Skeletal muscle tissue (tissue), 4 donors: ENCODE measurements around the gene SORBS1. TPM values are rescaled to one million over a fixed set of nuclear protein-coding genes. Genes with fewer than 3 reads are reported as not detected.

Source experiments
- H3K27ac ChIP-seq: one replicate; pipeline ENCODE4 v1.7.0; 2013; ENCODE audit warnings: mild to moderate bottlenecking, low read depth, low read length, inconsistent platforms
- H3K27me3 ChIP-seq, 3 donors: one replicate each; pipeline ENCODE4 v1.7.0; 2013; ENCODE audit warnings: low read length in 3 of 3; ENCODE audit not compliant: control insufficient read depth in 3 of 3, insufficient read depth in 3 of 3
- H3K36me3 ChIP-seq, 3 donors: one replicate each; pipeline ENCODE4 v1.7.0; 2013; ENCODE audit warnings: low read length in 3 of 3; ENCODE audit not compliant: control insufficient read depth in 3 of 3, insufficient read depth in 3 of 3
- H3K4me1 ChIP-seq, 3 donors: one replicate each; pipeline ENCODE4 v1.7.0; 2013; ENCODE audit warnings: low read length in 3 of 3, mild to moderate bottlenecking in 3 of 3; ENCODE audit not compliant: control insufficient read depth in 3 of 3, insufficient read depth in 3 of 3
- H3K4me3 ChIP-seq, 3 donors: one replicate each; pipeline ENCODE4 v1.7.0; 2013; ENCODE audit warnings: low read length in 3 of 3
- H3K9ac ChIP-seq, 3 donors: one replicate each; pipeline ENCODE4 v1.7.0; 2013; ENCODE audit warnings: low read length in 3 of 3, mild to moderate bottlenecking in 3 of 3, moderate library complexity in 2 of 3, low read depth in 1 of 3
- H3K9me3 ChIP-seq, 3 donors: one replicate each; pipeline ENCODE4 v1.7.0; 2013; ENCODE audit warnings: low read length in 3 of 3; ENCODE audit not compliant: control insufficient read depth in 3 of 3
- total RNA-seq: library from RNA; depleted of rRNA; stranded (reverse); fragments of >200 nt; gene quantifications from one replicate; pipeline ENCODE4 v1.2.3, GENCODE V29; 2014
- donor health status: Osteomylitis.

The SORBS1 gene
- total RNA-seq, 1 donor from 2014 or later = 66.8 TPM

DNA sequence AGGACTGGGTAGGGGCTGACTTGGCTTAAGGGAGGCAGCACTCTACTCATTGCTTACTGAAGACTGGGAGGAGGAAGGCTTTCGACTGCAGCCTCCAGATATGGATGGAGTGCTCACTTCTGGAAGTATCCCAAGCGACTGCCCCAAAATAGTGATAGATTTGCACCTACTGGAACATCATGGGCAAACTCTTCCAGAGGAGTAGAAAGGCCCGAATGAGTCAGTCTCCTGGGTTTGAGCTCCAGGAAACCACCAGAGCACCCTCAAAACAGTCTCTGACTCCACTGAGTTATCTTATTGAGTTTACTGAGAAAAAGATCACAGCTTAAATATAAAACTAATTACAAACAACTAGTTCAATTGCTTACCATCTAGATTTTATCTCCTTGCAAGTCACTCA, 233.2 kb downstream of the SORBS1 start:
- peak overlapping the region; percentile 31 for H3K27ac ChIP-seq
- H3K4me1 ChIP-seq = peaks cover 21 to 47% (median 35%) of the 10 kb centered on the region in 3 donors
- H3K36me3 ChIP-seq = peaks cover 1 to 15% (median 8%) of the 10 kb centered on the region in 3 donors
- no peaks in the 10 kb centered on the region for H3K27me3 ChIP-seq
- H3K9ac ChIP-seq = no peak overlapping the region
- H3K4me3 ChIP-seq = no peak overlapping the region
- H3K9me3 ChIP-seq = no peaks in the 10 kb centered on the region

GRCh38 chr10:95327367-95327766, 233.8 kb downstream of the SORBS1 start:
- Histone ChIP-seq H3K36me3 (peaks cover under 1 to 11% (median 7%) of the 10 kb centered on the region in 3 donors), H3K27me3 (no peaks in the 10 kb centered on the region), H3K4me1 (peaks cover 21 to 49% (median 39%) of the 10 kb centered on the region in 3 donors), H3K9me3 (no peaks in the 10 kb centered on the region), H3K4me3 (peak overlapping the region in 1 of 3 donors; percentile 60), H3K27ac (peak overlapping the region; percentile 31), H3K9ac (peak overlapping the region in 1 of 3 donors; percentile 58)

- H3K4me1 ChIP-seq = peaks cover 21 to 49% (median 39%) of the 10 kb centered on the region in 3 donors
- H3K9me3 ChIP-seq = no peaks in the 10 kb centered on the region
- H3K4me3 ChIP-seq = no peak overlapping the region
- peaks cover 7 to 12% (median 10%) of the 10 kb centered on the region in 3 donors for H3K36me3 ChIP-seq
- H3K27ac ChIP-seq = peak overlapping the region; percentile 31
- H3K9ac ChIP-seq = no peak overlapping the region
- no peaks in the 10 kb centered on the region for H3K27me3 ChIP-seq
Observed at GRCh38 chr10:95326396-95326795, 234.8 kb downstream of the SORBS1 start.

- Histone ChIP-seq H3K27ac (no peak overlapping the region), H3K4me1 (peaks cover 21 to 49% (median 39%) of the 10 kb centered on the region in 3 donors), H3K4me3 (no peak overlapping the region), H3K27me3 (no peaks in the 10 kb centered on the region), H3K9ac (no peak overlapping the region), H3K9me3 (no peaks in the 10 kb centered on the region), H3K36me3 (peaks cover 10 to 17% (median 14%) of the 10 kb centered on the region in 3 donors)
Observed at GRCh38 chr10:95325863-95326262, 235.3 kb downstream of the SORBS1 start.

DNA sequence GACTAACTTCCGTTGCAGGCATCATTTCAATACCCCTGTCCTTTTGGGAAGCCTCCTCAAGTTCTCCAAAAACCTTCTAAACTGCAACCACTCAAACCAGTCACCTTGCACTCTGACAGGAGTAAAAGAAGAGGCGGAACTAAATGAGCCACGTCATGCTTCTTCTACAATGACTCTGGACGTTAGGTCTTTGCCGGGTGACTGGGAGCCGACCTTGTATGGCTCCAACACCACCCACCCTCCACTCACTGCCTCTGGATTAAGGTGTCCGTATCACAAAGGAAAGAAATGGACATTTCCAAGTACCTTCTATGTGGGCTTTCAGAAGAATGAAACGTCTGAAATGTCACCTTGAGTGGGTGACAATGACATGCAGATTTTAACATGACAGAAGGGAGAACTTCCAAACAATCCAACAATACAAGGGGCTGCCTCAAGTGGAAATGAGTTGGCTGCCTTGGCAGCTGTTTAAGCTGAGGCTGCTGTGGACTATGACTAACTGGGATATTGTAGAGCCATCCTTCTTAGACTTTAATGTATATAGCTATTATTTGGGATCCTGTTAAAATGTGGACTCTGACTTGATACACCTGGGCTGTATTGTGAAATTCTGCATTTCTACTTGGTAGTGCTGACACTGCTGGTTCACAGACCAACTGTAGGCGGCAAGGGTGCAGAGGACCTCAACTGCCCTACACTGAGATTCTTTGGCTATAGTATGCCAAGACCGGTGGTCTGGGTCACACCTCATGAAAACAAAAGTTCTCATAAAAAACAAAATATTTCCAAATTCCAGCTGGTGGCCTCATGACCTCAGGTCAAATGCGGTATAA, 236.5 kb downstream of the SORBS1 start:
- Histone ChIP-seq H3K9ac (no peak overlapping the region), H3K9me3 (no peaks in the 10 kb centered on the region), H3K36me3 (peaks cover 13 to 19% (median 19%) of the 10 kb centered on the region in 3 donors), H3K4me1 (peaks cover 21 to 57% (median 51%) of the 10 kb centered on the region in 3 donors), H3K27me3 (no peaks in the 10 kb centered on the region), H3K27ac (no peak overlapping the region), H3K4me3 (no peak overlapping the region)

GRCh38 chr10:95321554-95322301, 239.4 kb downstream of the SORBS1 start:
- Histone ChIP-seq H3K9ac (no peak overlapping the region), H3K9me3 (no peaks in the 10 kb centered on the region), H3K4me1 (peaks cover 3 to 35% (median 26%) of the 10 kb centered on the region in 3 donors), H3K36me3 (peaks cover 19 to 27% (median 25%) of the 10 kb centered on the region in 3 donors), H3K27ac (no peak overlapping the region), H3K27me3 (no peaks in the 10 kb centered on the region), H3K4me3 (no peak overlapping the region)

GRCh38 chr10:95319239-95319638, 241.9 kb downstream of the SORBS1 start:
- Histone ChIP-seq H3K4me1 (peaks cover 0 to 30% (median 24%) of the 10 kb centered on the region in 3 donors), H3K36me3 (peaks cover 24 to 41% (median 30%) of the 10 kb centered on the region in 3 donors), H3K27ac (no peak overlapping the region)

DNA sequence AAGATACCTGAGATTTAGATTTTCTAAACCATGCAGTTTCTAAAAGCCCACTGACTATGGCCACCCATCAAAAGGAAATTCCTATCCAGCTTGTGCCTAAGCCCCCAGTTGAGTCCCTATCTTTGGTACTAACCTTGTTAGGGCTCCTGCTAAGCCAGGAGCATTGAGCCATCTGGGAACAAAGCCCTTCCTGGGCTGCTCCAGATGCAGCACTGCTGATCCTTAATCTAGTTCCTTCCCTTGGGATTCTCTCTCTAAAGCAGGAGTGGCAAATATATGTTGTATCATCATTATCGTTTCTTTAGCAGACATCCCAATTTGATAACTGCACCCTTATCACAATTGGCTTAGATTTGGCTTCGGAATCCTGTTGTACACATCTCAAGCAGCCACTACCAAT, 245.7 kb downstream of the SORBS1 start:
- H3K36me3 ChIP-seq = peaks cover 17 to 36% (median 19%) of the 10 kb centered on the region in 3 donors

More at GRCh38 chr10:95319239-95319638, 241.9 kb downstream of the SORBS1 start:
- Histone ChIP-seq H3K4me3 (no peak overlapping the region), H3K9ac (no peak overlapping the region), H3K9me3 (no peaks in the 10 kb centered on the region), H3K27me3 (no peaks in the 10 kb centered on the region)

DNA sequence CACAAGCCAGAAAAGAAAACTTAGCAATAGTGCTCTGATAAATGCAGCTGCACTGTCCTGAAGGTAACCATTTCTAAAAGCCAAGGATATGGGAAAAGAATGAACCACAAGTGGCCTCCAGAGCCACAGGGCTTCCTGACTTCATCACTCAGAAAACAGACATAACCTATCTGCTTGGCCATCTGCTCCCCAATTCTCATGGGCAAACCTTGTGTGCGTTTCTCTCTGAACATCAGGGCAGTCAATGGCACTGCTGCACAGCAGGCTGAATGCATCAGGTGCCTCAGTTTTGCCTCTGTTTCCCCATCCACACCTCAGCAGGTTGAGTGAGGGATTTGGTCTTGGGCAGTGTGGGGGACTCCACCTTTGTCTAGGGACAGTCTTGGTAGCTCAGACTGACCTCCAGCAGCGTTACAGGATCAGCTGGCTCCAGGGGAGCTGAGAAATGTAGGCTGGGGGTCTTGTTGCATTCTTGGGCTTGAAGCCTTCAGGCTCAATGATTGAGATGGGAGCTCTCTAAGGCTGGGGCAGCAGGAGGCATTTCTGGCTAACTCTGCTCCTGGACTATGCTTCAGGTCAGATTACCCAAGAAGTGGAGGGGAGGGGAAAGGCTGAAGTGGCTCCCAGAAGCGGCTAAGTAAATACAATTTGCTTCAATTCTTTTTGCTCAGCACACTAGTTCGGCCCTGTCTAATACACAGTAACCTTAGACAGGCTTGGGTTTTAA, 246.8 kb downstream of the SORBS1 start:
- no peak overlapping the region for H3K27ac ChIP-seq
- peaks cover 17 to 31% (median 25%) of the 10 kb centered on the region in 3 donors for H3K4me1 ChIP-seq
- H3K27me3 ChIP-seq = no peaks in the 10 kb centered on the region
- H3K4me3 ChIP-seq = no peak overlapping the region
- H3K9ac ChIP-seq = no peak overlapping the region
- no peaks in the 10 kb centered on the region for H3K9me3 ChIP-seq
- peaks cover 17 to 36% (median 17%) of the 10 kb centered on the region in 3 donors for H3K36me3 ChIP-seq

More for the DNA sequence above, 245.7 kb downstream of the SORBS1 start:
- Histone ChIP-seq H3K9ac (no peak overlapping the region), H3K27ac (no peak overlapping the region), H3K4me1 (peaks cover 17 to 39% (median 33%) of the 10 kb centered on the region in 3 donors), H3K9me3 (no peaks in the 10 kb centered on the region), H3K4me3 (no peak overlapping the region), H3K27me3 (no peaks in the 10 kb centered on the region)
